Measurements from ENCODE around the gene HOXA7.

Gene HOXA7

DNA sequence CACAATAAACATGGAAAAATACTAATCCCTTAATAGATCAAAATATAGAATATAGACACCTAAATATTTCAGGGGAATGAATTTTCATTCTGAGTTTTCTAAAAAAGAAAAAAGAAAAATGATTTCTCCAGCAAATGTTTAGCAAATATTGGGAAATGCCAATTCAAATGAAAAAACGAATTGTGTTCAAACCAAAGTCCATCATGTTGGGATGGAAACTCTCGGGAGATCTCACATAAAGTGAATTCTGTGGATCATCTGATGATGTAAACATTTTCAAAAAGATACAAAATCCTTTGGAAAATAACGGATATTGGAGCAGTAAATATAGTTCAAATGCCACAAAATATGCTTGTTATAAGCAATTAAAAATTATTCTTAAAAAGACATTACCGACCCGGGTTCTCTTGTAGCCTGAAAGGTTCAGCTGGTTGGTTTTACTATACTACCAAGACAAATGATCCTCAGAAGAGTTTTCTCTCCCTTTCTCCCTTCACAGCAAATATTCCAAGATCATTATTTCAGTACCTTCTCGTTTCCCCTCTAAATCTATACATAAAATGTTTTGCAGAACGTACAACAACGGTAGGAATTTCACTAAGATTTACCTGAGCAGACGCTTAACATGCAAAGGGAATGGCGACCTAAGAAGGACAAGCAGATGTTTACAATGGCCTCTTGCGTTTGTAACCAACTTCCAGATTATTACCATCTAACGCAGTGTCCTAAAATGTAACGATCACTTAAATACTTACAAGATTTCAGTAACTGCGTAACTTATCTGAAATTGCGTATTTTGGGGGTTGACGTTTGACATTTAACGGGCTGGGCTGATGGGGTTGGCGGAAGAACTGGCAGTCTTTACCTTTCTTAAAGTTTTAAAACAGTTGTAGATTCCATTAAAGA, 40.9 kb upstream of the HOXA7 start:
- H3K27ac ChIP-seq: no peak overlapping the region
- TF ChIP-seq, protein P1, sequence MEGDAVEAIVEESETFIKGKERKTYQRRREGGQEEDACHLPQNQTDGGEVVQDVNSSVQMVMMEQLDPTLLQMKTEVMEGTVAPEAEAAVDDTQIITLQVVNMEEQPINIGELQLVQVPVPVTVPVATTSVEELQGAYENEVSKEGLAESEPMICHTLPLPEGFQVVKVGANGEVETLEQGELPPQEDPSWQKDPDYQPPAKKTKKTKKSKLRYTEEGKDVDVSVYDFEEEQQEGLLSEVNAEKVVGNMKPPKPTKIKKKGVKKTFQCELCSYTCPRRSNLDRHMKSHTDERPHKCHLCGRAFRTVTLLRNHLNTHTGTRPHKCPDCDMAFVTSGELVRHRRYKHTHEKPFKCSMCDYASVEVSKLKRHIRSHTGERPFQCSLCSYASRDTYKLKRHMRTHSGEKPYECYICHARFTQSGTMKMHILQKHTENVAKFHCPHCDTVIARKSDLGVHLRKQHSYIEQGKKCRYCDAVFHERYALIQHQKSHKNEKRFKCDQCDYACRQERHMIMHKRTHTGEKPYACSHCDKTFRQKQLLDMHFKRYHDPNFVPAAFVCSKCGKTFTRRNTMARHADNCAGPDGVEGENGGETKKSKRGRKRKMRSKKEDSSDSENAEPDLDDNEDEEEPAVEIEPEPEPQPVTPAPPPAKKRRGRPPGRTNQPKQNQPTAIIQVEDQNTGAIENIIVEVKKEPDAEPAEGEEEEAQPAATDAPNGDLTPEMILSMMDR (IDR thresholded peaks at IDR 0.05): no peak
- TF ChIP-seq ZFX (IDR thresholded peaks at IDR 0.05; ENCODE audit: borderline replicate concordance): no peak

DNA sequence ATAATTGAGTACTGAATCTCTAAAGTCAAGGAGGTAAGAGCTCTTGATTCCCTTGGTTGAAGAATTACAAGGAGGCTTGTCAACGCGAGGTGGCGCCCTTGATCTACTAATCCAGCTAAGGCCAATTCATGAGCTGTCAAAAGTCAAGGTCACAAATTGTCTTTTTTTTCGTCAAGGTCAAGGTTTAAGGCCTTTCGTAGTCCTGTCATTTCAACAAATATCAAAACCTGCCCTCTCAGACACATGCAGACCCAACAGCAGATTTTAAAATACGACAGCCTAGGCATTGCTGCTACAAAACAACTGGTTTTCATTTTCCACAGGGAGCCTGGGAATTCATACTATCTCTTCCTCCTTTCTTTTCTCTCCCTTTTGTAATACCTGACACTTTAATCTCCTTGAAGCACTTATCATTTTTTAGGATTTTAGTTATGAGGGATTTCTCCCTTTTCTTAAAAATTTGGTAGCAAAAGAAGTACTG, 39.9 kb upstream of the HOXA7 start:
- TF ChIP-seq, protein P1 (IDR thresholded peaks at IDR 0.05): peak; percentile 93
- TF ChIP-seq ZFX (IDR thresholded peaks at IDR 0.05; ENCODE audit: borderline replicate concordance): no peak
- no peak overlapping the region for H3K27ac ChIP-seq

DNA sequence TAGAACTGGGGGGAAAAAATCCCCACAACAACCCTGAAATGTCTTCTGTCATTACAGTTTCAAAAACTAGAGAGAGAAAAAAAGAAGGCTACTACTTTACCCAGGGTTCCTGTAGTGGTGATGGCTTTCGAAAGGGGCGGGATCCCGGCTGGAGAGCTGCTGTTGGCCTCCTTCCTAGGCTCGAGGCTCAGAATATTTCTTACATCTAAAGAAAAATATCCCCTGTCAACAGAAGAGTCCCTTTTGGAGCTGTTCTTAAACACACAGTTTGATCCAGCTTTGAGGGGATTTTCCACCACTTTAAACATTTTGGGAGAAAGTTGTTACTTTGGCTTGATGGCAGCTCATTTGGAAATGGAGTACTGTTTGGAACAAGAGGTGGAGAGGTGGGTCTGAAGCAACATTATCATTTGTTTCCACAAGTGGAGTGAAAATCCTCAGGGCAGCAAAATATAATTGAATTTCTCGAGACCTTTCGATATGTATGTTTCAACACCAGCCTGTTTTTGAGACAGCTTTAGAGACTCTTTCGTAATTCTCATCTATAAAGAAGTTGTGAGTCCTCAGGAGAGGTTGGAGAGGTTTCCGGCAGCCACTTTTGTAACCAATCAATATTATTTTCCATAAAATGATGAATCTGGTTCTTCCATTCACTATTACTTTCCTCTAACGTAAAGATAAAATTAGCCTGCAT, 38.4 kb upstream of the HOXA7 start:
- H3K27ac ChIP-seq: no peak overlapping the region
- no peak for TF ChIP-seq ZFX (IDR thresholded peaks at IDR 0.05; ENCODE audit: borderline replicate concordance)
- TF ChIP-seq, protein P1 (IDR thresholded peaks at IDR 0.05): no peak

DNA sequence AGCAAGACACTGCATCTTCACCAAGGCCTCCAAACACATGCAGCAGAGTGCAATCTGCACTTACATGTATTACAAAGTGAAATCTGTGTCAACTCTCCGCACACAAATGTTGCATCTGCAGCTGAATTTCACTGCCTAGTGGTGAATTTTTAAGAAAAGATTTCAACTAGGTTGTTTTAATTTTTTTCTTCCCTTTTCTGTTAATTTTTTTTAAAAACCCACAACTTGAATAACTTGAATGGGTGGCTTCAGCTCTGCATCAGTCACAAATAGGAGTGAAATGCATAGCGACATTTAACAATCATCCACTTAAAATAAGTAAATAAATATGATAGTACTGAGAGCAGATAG, 37.5 kb upstream of the HOXA7 start:
- no peak for TF ChIP-seq ZFX (IDR thresholded peaks at IDR 0.05; ENCODE audit: borderline replicate concordance)
- TF ChIP-seq, protein P1 (IDR thresholded peaks at IDR 0.05): no peak
- no peak overlapping the region for H3K27ac ChIP-seq

DNA sequence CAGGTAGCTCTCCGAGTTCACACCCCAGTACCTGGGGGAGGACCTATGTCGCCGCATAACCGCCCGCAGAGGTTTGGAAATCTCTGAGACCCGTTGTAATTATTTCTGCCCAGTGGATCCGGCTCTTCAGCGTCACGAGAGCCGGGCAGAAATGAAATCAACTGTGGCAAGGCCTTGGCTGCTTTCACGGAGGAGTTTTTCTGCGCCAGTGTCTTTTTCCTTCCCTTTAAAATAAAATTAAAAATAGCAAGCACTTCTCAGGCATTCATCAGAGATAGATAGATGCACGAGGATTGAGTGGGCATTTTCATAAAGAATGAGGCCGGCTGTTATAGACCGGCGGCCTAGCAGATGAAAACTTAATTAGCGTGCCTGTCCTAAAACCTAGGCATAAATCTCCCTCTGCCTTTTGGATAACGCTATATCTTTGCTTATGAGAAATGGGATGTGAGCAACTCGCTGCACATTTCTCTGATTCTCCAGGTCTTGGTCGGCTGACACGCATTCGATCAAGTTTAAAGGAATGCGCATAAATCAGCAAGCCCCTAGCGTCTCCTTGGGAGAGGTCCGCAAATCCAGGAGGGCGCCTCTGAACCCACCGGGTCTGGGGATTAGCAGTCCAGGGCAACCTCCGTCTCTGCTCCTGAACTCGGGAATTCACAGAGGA, 37.0 kb upstream of the HOXA7 start:
- H3K27ac ChIP-seq: no peak overlapping the region
- TF ChIP-seq ZFX (IDR thresholded peaks at IDR 0.05; ENCODE audit: borderline replicate concordance): no peak
- TF ChIP-seq, protein P1 (IDR thresholded peaks at IDR 0.05): no peak

DNA sequence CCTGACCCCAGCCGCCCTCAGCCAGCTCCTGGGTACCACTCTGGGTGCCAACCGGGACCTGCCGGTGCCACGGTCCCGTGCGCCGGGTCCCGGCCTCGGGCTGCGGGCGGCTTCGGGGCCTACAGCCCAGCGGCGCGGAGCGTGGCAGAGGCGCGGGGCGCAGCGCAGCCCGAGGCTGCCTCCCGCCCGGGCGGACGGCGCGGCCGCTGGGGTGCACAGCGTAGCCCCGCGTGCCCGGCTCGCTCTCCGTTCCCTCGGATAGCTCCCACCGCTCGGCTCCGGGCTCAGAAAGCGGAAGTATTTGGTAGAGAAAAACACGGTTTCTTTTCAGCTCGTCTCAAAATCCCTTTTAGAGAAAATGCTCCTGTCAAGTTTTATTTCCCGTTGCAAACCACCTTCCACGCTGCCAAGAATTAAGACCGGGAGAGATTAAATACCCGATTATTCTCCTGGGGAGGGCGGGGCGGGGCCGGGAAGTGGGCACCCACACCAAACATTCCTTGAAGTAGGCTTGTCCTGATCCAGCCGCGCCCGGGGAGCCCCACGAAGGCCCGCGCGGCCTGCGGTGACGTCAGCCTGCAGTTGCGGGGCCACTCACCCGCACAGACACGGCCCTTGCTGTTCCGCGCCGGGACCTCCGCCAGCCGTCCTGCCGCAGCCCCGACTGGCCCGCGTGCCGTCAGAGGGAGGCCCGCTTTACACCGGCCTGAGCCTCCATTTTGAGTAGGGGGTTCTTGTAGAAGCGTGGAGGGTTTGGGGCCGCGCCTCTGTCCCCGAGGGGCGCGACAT, 36.3 kb upstream of the HOXA7 start:
- H3K27ac ChIP-seq: no peak overlapping the region
- no peak for TF ChIP-seq ZFX (IDR thresholded peaks at IDR 0.05; ENCODE audit: borderline replicate concordance)
- TF ChIP-seq, protein P1 (IDR thresholded peaks at IDR 0.05): no peak
